Vagina (tissue), 2 donors: ENCODE measurements around the gene SERPINA4. TPM values are rescaled to one million over a fixed set of nuclear protein-coding genes. Genes with fewer than 3 reads are reported as not detected.

Source experiments
- DNase-seq, 2 donors: peaks; one replicate each; pipeline ENCODE4 v3.0.0-alpha.2; 2017; ENCODE audit errors: extremely low spot score in 2 of 2
- H3K27ac ChIP-seq: fragments of 200-600 bp; sonication (generic); one replicate; pipeline ENCODE4 v1.5.1; 2019
- H3K27me3 ChIP-seq: fragments of 200-600 bp; sonication (generic); one replicate; pipeline ENCODE4 v1.5.1; 2019
- H3K36me3 ChIP-seq, 2 donors: fragments of 200-600 bp; sonication (generic); one replicate each; pipeline ENCODE4 v1.5.1; 2017 to 2019
- H3K4me1 ChIP-seq: fragments of 200-600 bp; sonication (generic); one replicate; pipeline ENCODE4 v1.5.1; 2019
- H3K4me3 ChIP-seq, 2 donors: fragments of 200-600 bp; sonication (generic); 1 replicate in 1 of 2; 2 replicates in 1 of 2; pipeline ENCODE4 v1.5.1; 2016 to 2019
- H3K9me3 ChIP-seq: fragments of 200-600 bp; sonication (generic); one replicate; pipeline ENCODE4 v1.5.1; 2019
- CTCF ChIP-seq, 3 experiments: fragments of 450-650 bp in 2 of 3; fragments of 200-600 bp in 1 of 3; sonication (generic) in 1 of 3; IDR thresholded peaks; one replicate each; pipeline ENCODE4 v1.5.1; 2017 to 2019; ENCODE audit warnings: antibody characterized with exemption in 3 of 3, mild to moderate bottlenecking in 2 of 3, moderate library complexity in 2 of 3
- POLR2A ChIP-seq, 2 donors: fragments of 450-650 bp; IDR thresholded peaks; one replicate each; pipeline ENCODE4 v1.6.1; 2017; ENCODE audit warnings: antibody characterized with exemption in 2 of 2, mild to moderate bottlenecking in 2 of 2, moderate library complexity in 2 of 2
- POLR2AphosphoS5 ChIP-seq, 2 donors: sonication (generic); formaldehyde crosslinking; IDR thresholded peaks; one replicate each; pipeline ENCODE4 v1.9.0; 2017; ENCODE audit warnings: antibody characterized with exemption in 2 of 2, mild to moderate bottlenecking in 2 of 2, low read depth in 1 of 2; ENCODE audit not compliant: insufficient read depth in 1 of 2
- intact Hi-C: fragments of 100-400 bp; cut with DNase I; formaldehyde crosslinking; loops from one replicate; pipeline ENCODE4 v1.15.1; 2023
- total RNA-seq: library from RNA; depleted of rRNA; stranded (reverse); fragments of >200 nt; gene quantifications from one replicate; pipeline ENCODE4 v1.2.3, GENCODE V29; 2016

The SERPINA4 gene
- total RNA-seq, 1 donor from 2014 or later: not detected

- intact Hi-C loops: no loop called here
- Histone ChIP-seq H3K9me3 (no peaks in the 10 kb centered on the region), H3K4me1 (no peaks in the 10 kb centered on the region), H3K27ac (no peak overlapping the region), H3K4me3 (no peak overlapping the region), H3K36me3 (no peaks in the 10 kb centered on the region), H3K27me3 (no peaks in the 10 kb centered on the region)
- TF ChIP-seq CTCF (IDR thresholded peaks at IDR 0.05) (no peak), POLR2A (IDR thresholded peaks at IDR 0.05) (no peak), POLR2AphosphoS5 (IDR thresholded peaks at IDR 0.05; ENCODE audit: insufficient read depth in 1 of 2, low read depth in 1 of 2) (no peak)
- no peak for DNase-seq
Measured at GRCh38 chr14:94591871-94592270, 30.6 kb downstream of the SERPINA4 start.

GRCh38 chr14:94592457-94592856 lies 31.2 kb downstream of the SERPINA4 start:
- Histone ChIP-seq H3K4me1 (no peaks in the 10 kb centered on the region), H3K4me3 (no peak overlapping the region), H3K36me3 (no peaks in the 10 kb centered on the region), H3K27me3 (no peaks in the 10 kb centered on the region), H3K9me3 (no peaks in the 10 kb centered on the region), H3K27ac (no peak overlapping the region)
- DNase-seq: no peak
- intact Hi-C loops: no loop called here
- TF ChIP-seq CTCF (IDR thresholded peaks at IDR 0.05): no peak
- TF ChIP-seq POLR2AphosphoS5 (IDR thresholded peaks at IDR 0.05; ENCODE audit: insufficient read depth in 1 of 2, low read depth in 1 of 2): no peak
- TF ChIP-seq POLR2A (IDR thresholded peaks at IDR 0.05): no peak

GRCh38 chr14:94593376-94593748 lies 32.1 kb downstream of the SERPINA4 start:
- no peak for DNase-seq
- Histone ChIP-seq H3K27me3 (no peaks in the 10 kb centered on the region), H3K27ac (no peak overlapping the region), H3K4me3 (no peak overlapping the region), H3K36me3 (no peaks in the 10 kb centered on the region), H3K9me3 (no peaks in the 10 kb centered on the region), H3K4me1 (peaks cover 7% of the 10 kb centered on the region)
- intact Hi-C loops: no loop called here
- TF ChIP-seq POLR2AphosphoS5 (IDR thresholded peaks at IDR 0.05; ENCODE audit: insufficient read depth in 1 of 2, low read depth in 1 of 2) (no peak), CTCF (IDR thresholded peaks at IDR 0.05) (no peak)

- no peak overlapping the region for H3K4me3 ChIP-seq
- H3K27me3 ChIP-seq: no peaks in the 10 kb centered on the region
- no peaks in the 10 kb centered on the region for H3K9me3 ChIP-seq
- DNase-seq: no peak
- no peak for TF ChIP-seq CTCF (IDR thresholded peaks at IDR 0.05)
- no peak for TF ChIP-seq POLR2A (IDR thresholded peaks at IDR 0.05)
- TF ChIP-seq POLR2AphosphoS5 (IDR thresholded peaks at IDR 0.05; ENCODE audit: insufficient read depth in 1 of 2, low read depth in 1 of 2): no peak
- no peak overlapping the region for H3K27ac ChIP-seq
- H3K4me1 ChIP-seq: peaks cover 12% of the 10 kb centered on the region
- intact Hi-C loops: no loop called here
- no peaks in the 10 kb centered on the region for H3K36me3 ChIP-seq
Measured at GRCh38 chr14:94593749-94594431, 32.6 kb downstream of the SERPINA4 start.

- TF ChIP-seq POLR2A (IDR thresholded peaks at IDR 0.05) (no peak), CTCF (IDR thresholded peaks at IDR 0.05) (no peak), POLR2AphosphoS5 (IDR thresholded peaks at IDR 0.05; ENCODE audit: insufficient read depth in 1 of 2, low read depth in 1 of 2) (no peak)
- DNase-seq: no peak
- H3K9me3 ChIP-seq: no peaks in the 10 kb centered on the region
- H3K4me3 ChIP-seq: no peak overlapping the region
- peaks cover 16% of the 10 kb centered on the region for H3K4me1 ChIP-seq
- no peaks in the 10 kb centered on the region for H3K36me3 ChIP-seq
- no peak overlapping the region for H3K27ac ChIP-seq
- H3K27me3 ChIP-seq: no peaks in the 10 kb centered on the region
- intact Hi-C loops: no loop called here
Measured at GRCh38 chr14:94594441-94594840, 33.2 kb downstream of the SERPINA4 start.
